SK-N-SH treated with all-trans-retinoic acid at 6 μM for 48 hours (cell line): ENCODE measurements around the gene RFNG.

Source experiments
- BACH2 ChIP-seq: fragments of 250-450 bp; sonication (Bioruptor Pico); IDR thresholded peaks from 2 replicates; pipeline ENCODE4 v1.9.0; 2021; ENCODE audit warnings: mild to moderate bottlenecking, borderline replicate concordance
- CSDC2 ChIP-seq: fragments of 250-450 bp; sonication (Bioruptor Pico); IDR thresholded peaks from 2 replicates; pipeline ENCODE4 v1.5.0; 2020; ENCODE audit warnings: mild to moderate bottlenecking, moderate library complexity
- TCF4 ChIP-seq: fragments of 250-450 bp; sonication (Bioruptor Pico); IDR thresholded peaks from 2 replicates; pipeline ENCODE4 v1.8.0; 2021; ENCODE audit warnings: mild to moderate bottlenecking, moderate library complexity, borderline replicate concordance
- TOX ChIP-seq: fragments of 250-450 bp; sonication (Bioruptor Pico); IDR thresholded peaks from 2 replicates; pipeline ENCODE4 v1.8.0; 2021; ENCODE audit warnings: mild to moderate bottlenecking, moderate library complexity, borderline replicate concordance
- ZNF565 ChIP-seq: fragments of 450-650 bp; formaldehyde crosslinking; conservative IDR thresholded peaks from 2 replicates; pipeline ENCODE4 v1.5.0; 2020; ENCODE audit warnings: low read depth, mild to moderate bottlenecking, moderate library complexity
- ZNF8 ChIP-seq: fragments of 450-650 bp; formaldehyde crosslinking; IDR thresholded peaks from 2 replicates; pipeline ENCODE4 v1.5.0; 2020; ENCODE audit warnings: mild to moderate bottlenecking, moderate library complexity
- TF ChIP-seq, protein P1 (sequence below): fragments of 250-450 bp; sonication (Bioruptor Pico); IDR thresholded peaks from 2 replicates; pipeline ENCODE4 v1.5.0; 2020; ENCODE audit warnings: mild to moderate bottlenecking, moderate library complexity
- TF ChIP-seq, protein P2 (sequence below): fragments of 250-450 bp; sonication (Bioruptor Pico); IDR thresholded peaks from 2 replicates; pipeline ENCODE4 v1.5.1; 2020; ENCODE audit warnings: low read depth, mild to moderate bottlenecking, moderate library complexity

DNA sequence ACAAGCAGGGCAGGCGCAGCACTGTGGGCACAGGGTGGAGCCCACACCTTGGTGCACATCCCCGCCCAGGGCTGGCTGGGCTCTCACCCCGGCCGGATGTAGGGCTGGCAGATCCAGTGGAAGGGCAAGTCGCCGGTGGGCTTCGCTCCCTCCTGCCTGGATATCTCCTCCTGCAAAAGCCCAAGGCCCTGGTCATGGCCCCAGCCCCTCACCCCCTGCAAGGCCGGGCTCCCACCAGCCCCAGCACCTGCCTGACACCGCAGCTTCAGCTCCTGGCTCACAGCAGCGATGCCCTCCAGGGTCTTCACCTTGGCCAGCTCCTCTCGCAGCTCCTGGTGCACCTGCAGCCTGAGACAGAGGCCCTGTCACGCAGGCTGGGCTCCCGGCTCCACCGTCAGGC lies 9.0 kb upstream of the RFNG start:
- TF ChIP-seq BACH2 (CRISPR knock-in tag), result no peak
- TF ChIP-seq TOX (CRISPR knock-in tag), result no peak
- TF ChIP-seq ZNF8, result no peak
- TF ChIP-seq TCF4 (CRISPR knock-in tag), result no peak
- TF ChIP-seq, protein P1, sequence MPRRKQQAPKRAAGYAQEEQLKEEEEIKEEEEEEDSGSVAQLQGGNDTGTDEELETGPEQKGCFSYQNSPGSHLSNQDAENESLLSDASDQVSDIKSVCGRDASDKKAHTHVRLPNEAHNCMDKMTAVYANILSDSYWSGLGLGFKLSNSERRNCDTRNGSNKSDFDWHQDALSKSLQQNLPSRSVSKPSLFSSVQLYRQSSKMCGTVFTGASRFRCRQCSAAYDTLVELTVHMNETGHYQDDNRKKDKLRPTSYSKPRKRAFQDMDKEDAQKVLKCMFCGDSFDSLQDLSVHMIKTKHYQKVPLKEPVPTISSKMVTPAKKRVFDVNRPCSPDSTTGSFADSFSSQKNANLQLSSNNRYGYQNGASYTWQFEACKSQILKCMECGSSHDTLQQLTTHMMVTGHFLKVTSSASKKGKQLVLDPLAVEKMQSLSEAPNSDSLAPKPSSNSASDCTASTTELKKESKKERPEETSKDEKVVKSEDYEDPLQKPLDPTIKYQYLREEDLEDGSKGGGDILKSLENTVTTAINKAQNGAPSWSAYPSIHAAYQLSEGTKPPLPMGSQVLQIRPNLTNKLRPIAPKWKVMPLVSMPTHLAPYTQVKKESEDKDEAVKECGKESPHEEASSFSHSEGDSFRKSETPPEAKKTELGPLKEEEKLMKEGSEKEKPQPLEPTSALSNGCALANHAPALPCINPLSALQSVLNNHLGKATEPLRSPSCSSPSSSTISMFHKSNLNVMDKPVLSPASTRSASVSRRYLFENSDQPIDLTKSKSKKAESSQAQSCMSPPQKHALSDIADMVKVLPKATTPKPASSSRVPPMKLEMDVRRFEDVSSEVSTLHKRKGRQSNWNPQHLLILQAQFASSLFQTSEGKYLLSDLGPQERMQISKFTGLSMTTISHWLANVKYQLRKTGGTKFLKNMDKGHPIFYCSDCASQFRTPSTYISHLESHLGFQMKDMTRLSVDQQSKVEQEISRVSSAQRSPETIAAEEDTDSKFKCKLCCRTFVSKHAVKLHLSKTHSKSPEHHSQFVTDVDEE, result no peak
- TF ChIP-seq, protein P2, sequence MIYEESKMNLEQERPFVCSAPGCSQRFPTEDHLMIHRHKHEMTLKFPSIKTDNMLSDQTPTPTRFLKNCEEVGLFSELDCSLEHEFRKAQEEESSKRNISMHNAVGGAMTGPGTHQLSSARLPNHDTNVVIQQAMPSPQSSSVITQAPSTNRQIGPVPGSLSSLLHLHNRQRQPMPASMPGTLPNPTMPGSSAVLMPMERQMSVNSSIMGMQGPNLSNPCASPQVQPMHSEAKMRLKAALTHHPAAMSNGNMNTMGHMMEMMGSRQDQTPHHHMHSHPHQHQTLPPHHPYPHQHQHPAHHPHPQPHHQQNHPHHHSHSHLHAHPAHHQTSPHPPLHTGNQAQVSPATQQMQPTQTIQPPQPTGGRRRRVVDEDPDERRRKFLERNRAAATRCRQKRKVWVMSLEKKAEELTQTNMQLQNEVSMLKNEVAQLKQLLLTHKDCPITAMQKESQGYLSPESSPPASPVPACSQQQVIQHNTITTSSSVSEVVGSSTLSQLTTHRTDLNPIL (CRISPR knock-in tag), result no peak
- TF ChIP-seq CSDC2 (CRISPR knock-in tag), result no peak
- no peak for TF ChIP-seq ZNF565 (CRISPR knock-in tag)
